Hematopoietic multipotent progenitor cell treated with erythropoietin and hydrocortisone succinate and interleukin-3 and kit ligand, for 4 days (in vitro differentiated cells): ENCODE data around the gene FLYWCH1.

Experiments
- DNase-seq: peaks from one replicate; pipeline ENCODE4 v3.0.0-alpha.2; 2015

The FLYWCH1 gene

DNA sequence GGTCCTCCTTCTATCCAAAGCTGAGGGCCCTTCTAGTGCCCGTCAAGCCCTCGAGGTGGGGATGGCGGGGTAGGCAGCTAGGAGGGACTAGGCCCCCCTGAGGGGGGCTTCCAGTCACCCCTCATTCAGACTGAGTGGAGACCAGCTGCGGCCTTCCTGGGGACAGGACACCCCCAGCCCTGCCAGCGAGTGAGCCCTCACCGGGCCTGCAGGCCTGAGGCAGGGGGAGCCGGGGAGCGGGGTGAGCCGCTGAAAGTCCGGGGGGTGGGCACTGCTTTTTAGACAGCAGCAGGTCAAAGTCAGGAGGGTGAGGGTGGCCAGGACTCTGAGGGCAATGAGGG, 43.7 kb downstream of the FLYWCH1 start:
- DNase-seq, result no peak

DNA sequence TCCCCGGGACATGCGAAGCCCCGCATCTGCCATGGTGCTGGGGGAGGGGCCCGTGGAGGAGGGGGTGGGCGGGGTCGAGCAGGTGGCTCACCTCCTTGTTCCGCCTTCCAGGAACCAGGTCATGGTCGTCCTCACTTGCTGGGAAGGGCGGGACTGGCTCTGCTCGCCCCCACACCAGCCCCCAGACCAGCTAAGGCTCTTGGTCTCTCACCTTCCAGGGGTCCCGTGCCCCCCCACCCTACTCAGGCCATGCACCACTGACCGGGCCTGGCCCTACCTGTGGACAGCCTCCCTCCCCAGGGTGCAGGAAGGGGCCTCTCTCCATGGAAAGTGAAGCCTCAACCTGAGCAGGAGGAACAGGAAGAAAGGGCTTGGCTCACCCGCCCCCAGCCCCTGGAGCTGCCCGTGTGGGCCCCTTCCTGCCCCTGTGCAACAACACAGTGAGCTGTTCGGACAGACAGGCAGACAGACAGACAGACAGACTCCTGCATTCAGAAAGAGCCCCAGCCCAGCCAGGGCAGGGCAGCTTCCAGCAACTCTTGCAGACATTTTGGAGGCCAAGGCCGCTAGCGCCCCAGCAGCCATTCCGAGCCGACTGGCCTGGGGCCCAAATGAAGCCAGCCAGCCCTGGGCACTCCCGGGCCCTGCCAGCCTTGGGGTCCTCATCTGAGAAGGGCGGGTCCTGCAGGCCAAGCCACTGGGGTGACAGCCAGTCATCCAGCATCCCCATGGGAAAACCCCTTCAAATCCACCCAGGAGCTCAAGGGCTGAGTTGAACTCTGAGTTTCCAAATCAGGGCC, 44.2 kb downstream of the FLYWCH1 start:
- DNase-seq, result peak; percentile 59

DNA sequence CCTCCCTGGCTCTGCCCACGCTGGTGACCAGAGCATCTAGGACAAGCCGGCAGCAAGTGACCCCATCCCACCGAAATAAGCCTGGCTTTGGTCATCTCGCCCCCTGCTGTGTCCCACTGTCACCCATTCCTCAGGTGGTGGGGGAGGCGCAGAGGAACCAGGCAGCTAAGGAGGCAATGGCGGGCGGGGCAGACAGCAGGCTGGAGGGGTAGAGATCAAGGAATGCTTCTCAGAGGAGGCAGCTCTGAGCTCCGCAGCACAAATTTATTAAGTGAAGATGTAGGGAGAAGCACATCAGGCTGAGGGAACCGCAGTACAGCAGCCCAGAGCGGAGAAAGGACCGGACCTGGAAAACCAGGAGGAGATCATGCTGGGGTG, 44.8 kb downstream of the FLYWCH1 start:
- no peak for DNase-seq

DNA sequence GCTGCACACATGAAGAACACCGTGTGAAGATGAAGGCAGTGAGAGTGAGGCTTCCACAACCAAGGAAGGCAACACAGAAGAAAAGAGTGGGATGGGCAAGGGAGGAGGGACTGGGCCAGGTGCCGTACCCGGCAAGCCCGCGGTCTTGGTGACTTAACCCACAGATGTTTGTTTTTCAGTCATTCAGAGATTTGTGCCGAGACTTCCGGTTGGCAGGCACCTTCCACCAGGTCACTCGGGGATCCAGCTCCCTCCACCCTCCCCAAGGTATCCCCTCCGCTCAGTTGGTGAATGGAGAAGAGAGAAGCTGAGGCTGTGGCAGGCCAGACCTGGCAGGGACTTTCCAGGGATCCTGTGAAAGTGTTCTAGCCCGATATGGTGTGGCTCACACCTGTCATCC, 47.5 kb downstream of the FLYWCH1 start:
- DNase-seq, result no peak

DNA sequence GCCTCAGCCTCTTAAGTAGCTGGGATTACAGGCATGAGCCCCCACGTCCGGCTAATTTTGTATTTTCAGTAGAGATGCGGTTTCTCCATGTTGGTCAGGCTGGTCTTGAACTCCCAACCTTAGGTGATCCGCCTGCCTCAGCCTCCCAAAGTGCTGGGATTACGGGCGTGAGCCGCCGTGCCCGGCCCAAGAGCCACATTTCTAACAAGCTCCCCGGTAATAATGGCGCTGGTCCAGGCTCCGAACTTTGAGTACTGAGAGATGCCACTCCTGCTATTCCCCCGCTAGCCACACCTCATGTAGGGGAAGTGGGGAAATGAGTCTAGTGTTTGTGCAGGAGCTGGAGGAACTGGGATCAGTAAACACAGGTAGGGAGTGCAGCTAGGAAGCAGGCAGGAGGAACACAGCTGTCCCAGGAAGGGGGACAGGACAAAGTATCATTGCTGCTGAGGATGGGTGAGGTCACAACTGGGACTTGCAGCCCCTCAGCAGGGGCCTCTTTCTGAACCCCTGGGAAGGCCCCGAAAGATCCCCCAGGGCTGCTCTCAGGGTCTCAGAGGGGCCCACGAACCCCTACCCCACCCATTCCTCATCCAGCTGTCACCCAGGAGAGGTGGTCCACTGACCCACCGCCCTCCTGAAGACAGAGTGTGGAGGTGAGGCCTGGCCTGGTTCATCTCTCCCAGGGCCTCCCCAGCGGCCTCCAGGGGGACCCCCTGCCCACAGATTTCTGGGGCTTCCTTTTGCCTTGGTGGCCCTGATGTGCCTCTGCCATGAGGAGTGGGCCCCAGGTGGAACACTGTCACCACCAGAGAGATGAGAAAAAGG, 48.7 kb downstream of the FLYWCH1 start:
- no peak for DNase-seq

DNA sequence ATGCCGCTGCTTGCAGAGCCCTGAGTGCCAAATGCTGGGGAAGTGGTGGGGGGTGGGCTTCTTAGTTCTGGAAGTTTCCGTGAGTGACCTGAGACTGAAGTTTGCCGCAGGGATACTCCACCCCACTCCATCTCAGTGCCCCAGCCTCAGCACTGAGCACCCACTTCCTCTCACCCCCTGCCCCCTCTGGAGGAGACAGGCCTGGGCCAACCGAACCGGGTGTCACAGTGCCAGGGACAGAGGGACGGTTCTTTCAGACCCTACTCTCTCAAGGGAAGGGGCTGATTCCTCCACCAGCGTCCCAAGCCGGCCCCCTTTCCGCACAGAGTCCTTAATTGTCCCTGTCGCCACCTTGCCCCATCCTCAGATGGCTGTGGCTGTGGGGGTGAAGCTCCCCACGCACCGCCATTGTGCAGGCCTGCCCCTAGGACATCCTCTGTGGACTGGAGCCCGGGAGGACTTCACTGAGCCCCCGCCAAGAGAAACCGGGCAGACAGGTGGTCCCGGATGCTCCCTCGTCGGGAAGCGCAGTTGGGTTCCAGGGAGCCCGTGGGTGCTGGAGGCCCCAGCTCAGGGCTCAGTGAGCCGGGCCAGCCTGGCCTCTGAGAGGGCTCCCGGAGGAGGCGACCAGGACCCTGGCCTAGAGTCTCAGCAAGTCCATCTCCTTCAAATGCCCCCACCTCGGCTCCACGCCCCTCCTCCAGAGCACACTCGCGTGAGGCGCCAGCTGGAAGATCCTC, 50.8 kb downstream of the FLYWCH1 start:
- DNase-seq, result no peak

DNA sequence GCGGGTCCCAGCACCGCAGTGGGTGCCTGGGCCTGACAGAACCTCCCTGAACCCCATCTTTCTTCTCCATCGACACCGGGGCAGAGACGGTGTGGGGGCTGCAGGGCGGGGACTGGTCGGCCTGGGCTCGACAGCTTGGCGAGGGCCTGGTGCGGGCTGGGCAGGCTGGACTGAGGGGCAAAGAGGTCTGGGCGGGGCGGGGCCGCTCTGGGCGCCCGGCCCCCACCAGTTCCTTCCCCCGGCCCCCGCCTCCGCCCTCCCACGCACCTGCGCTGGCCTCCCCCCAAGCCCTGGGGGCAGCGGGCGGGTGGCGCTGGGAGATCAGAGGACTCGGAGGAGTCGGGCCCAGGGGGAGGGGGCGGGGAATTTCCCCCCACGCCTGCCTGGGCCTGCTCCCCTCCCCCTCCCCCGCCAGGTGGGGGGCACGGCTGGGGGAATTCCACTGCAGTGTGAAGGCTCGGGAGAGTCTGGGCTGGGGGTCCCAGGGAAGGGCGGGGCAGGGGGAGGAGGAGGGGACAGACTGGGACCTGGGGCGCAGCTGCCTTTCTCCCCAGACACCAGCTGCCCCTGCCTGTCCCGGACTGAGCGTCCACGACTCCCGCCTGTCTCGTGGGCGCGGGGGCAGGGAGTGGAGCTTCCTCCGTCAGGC, 51.5 kb downstream of the FLYWCH1 start:
- DNase-seq, result no peak

DNA sequence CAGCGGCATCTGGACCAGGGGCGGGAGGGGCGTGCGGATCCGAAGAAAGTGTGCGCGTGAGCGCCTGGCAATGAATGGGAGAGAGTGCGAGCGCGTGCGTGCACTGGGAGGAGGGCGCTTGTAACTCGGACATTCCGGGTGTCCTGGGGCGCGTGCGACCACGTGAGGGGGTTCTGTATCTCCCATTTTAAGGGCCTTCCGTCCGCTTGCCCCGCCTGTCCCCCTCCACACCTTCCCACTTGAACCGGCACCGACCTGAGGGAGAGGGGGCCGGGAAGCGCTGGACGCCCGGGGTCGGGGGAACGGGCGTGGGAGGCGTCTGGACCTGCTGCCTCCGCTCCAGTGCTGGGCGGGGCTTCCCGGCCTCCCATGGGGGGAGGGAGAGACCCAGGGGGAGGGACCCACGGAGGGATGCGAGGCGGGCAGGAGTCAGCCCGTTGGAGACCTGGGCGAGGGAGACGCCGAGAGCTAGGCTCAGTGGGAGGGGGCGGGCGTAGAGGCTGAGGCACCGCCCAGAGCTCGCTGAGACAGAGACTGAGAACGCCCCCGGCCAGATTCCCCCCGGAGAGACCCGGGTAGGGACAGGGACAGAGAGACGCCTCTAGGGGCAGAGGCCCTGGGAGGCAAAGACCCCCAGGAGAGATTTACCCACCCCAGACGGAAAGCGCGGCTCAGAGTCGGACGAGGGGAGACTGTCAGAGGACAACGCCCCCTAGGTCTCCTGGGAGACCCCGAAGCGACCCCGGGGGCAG, 52.2 kb downstream of the FLYWCH1 start, which contains the start of gene KREMEN2:
KREMEN2 (plus strand) TSS at position 553 of the 752 bp plus-strand sequence. CDS start 246 bp downstream, outside the sequence.
- peak; percentile 33 for DNase-seq

DNA sequence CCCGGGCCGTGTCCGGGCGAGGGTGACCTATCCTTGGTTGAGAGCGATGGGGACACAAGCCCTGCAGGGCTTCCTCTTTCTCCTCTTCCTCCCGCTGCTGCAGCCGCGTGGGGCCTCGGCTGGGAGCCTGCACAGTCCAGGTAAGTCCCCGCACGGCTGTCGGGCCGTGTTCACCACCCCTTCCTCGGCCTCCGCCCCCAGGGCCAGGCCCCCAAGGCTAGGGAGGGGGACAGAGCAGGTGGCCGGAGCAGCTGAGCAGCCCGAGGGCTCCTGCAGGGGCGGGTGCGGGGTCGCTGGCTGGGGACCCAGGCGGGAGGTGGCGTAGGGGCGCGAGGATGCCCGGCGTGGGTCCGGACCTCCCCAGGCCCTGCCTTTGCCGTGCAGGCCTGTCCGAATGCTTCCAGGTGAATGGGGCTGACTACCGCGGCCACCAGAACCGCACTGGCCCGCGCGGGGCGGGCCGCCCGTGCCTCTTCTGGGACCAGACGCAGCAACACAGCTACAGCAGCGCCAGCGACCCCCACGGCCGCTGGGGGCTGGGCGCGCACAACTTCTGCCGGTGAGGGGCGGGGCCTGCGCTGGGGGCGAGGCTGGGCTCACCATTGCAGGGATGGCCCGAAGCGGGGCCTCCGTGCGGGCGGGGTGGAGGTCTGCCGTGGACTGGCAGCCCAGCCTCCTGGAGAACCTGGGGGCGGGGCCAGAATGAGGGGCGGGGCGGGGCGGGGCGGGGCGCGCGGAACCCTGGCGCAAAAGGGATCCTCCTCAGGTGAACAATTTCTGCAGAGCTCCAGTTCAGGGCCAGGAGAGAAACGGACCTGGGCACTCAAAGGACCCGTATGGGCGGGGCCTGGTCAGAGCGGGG, 53.0 kb downstream of the FLYWCH1 start:
- peak; percentile 83 for DNase-seq

DNA sequence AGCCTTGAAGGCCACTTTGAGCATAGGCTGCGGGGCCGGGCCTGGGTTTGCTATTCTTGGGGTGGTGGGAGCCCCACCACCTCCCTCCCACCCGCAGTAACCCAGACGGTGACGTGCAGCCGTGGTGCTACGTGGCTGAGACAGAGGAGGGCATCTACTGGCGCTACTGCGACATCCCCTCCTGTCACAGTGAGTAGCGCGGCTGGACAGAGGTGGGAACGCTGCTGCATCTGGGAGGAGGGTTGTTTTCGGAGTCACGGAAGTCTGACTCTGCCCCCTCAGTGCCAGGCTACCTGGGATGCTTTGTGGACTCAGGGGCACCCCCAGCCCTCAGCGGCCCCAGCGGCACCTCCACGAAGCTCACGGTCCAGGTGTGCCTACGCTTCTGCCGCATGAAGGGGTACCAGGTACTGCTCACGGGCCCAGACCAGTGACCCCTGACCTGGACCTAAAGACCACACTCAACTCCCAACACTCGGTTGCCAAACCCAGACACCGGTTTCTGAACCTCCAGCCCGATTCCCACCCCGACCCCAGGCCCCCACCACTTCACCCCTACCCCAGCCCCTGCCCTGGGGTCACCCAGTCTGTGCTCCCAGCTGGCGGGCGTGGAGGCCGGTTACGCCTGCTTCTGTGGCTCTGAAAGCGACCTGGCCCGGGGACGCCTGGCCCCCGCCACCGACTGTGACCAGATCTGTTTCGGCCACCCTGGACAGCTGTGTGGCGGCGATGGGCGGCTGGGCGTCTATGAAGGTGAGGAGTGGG, 54.5 kb downstream of the FLYWCH1 start:
- DNase-seq, result no peak

DNA sequence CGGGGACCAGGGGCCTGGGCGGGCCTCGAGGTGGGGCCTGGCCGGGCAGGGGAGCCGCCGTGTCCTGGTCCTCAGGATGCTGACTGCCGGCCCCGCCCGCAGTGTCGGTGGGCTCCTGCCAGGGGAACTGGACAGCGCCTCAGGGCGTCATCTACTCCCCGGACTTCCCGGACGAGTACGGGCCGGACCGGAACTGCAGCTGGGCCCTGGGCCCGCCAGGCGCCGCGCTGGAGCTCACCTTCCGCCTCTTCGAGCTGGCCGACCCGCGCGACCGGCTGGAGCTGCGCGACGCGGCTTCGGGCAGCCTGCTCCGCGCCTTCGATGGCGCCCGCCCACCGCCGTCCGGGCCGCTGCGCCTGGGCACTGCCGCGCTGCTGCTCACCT, 55.1 kb downstream of the FLYWCH1 start:
- peak; percentile 33 for DNase-seq

DNA sequence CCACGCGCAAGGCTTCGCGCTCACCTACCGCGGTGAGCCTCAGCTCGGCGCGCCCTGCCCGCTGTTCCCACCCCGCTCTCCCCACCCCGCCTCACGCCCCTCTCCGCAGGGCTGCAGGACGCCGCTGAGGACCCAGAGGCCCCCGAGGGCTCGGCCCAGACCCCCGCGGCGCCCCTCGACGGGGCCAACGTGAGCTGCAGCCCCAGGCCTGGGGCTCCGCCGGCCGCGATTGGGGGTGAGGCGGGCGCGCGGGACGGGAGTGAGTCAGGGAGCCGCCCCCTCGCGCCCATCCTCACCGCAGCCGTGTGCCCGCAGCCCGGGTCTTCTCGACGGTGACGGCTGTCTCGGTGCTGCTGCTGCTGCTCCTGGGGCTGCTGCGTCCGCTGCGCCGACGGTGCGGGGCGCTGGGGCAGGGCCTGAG, 55.5 kb downstream of the FLYWCH1 start:
- DNase-seq, result no peak

DNA sequence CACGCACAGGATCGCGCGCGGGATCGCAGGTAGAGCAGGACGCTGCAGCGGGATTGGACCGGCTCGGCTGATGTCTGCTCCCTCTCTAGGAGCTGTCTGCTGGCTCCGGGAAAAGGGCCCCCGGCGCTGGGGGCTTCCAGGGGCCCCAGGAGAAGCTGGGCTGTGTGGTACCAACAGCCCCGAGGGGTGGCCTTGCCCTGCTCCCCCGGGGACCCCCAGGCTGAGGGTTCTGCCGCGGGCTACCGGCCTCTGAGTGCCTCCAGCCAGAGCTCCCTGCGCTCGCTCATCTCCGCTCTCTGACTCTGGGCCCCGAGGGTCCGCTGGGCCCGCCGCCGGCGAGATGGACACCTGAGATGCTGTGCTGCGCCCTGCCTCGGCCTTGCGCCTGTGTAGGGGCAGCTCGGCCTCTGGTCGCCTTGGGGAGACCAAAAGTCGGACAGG, 56.0 kb downstream of the FLYWCH1 start:
- no peak for DNase-seq

DNA sequence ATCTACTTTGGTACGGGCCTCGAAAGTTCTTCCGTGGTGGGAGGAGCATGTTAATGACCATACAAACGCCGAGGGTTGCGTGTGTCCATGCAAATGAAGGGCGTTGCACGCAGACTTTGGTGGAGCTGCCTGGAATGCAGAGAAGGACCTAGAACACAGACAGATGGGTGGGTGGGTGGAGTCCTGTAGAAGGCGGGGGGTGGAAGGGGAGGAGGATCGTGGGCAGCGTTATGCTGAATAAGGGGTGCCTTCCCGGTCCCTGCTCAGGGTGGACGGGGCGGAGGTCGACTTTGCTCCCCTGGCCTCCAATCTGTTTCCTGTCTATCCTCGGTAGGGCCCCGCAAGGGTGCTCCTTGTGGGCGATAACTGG, 56.6 kb downstream of the FLYWCH1 start:
- DNase-seq, result peak; percentile 69

DNA sequence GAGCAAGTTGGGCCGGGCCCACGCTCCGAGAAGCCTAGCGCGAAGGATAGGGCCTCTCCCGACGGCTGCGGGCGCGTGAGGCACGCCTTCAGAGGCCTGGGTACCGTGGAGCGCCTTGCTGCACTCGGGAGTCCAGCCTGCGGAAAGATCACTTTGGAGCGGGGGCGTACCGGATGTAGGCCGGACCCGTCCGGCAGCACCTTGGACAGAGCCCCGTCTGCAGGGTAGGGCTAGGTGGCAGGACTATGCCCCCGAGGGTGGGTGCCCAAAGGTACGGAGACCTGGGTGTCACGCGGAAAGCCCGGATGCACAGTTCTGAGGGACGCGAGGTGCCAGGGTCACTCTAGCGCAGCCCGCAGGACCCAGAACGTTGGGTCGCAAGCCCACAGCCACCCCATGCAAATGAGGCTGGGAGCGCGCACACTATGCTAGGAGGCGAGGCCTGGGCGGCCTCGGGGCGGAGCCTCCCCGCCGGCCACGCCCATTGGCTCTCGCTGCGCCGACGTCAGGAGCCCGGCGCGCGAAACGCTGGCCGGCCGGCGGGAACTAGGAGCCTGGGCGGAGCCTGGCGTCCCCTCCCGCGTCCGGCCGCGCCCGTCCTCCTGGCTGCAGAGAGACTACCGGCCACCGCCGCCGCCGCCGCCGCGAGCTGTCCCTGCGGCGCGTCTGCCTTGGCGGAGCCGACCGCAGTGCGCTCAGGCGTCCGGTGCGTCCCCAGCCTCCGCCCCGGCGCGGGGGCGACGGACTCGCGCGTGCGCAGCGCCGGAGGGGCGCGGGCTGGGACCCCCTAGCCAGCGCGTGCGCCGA, 57.2 kb downstream of the FLYWCH1 start, which contains the start of gene PAQR4:
PAQR4 (plus strand) TSS at position 611 of the 807 bp plus-strand sequence. CDS start 327 bp downstream, outside the sequence.
- peak; percentile 95 for DNase-seq

DNA sequence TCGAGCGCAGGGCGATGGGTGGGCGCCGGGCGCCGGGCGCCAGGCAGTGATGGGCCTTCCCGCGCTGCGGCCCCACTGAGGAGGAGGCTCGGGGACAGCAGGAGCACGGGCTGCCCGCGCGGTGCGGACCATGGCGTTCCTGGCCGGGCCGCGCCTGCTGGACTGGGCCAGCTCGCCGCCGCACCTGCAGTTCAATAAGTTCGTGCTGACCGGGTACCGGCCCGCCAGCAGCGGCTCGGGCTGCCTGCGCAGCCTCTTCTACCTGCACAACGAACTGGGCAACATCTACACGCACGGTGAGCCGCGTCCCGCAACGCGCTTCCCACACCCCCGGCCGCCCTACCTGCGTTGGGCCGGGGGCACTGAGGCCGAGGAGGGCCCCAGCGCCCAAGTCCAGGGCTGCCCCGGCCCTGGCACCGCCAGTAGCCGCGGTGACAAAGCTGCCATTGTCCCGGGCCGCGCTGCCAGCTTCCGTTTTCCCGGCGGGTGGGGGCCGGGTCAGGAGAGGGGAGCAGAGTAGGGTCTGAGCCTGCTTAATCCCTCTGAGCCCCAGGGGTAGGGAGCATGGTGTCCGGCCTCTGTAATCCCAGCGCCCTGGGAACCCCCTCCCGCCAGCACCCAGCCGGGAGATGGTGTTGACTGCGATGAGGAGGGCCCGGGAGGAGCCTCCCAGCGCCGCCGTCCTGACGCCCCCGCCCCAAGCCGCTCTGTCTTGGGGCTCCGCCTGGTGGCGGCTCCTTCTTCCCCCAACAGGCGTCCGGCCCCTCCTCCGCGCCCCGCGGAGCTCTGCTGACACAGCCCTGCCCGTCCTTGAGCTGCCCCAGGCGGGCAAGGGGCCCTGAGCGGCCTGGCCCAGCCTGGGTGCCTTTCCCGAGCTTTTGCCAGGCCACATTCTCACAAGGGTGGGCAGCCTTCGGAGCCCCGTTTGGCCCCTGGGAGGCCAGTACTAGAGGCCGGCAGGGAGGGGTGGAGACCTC, 58.1 kb downstream of the FLYWCH1 start:
- peak; percentile 94 for DNase-seq

DNA sequence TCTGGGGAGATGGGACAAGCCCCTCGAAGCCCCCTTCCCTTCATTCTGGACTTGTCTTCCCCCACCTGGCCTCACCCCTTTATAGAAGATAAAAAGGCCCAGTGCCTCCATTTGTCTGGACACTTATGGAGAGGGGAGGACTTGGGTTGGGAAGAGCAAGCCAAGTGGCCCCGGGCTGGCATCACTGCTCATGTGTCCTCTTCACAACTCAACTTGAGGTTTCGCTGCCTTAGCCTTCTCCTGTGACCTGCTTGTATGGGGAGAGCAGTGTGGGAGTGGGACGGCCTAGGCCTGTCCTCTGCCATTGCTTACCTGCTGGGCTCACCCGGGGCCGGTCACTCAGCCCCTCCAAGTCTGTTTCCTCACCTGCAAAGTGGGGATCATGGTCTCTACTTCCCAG, 58.8 kb downstream of the FLYWCH1 start:
- DNase-seq, result no peak
